Nephron progenitor cell (in vitro differentiated cells): ENCODE measurements around the gene POLDIP2.
A peak's percentile ranks its signal among the peaks of the same experiment; 100 is the strongest.

ENCODE experiments used
- DNase-seq: peaks from one replicate; pipeline ENCODE4 v3.0.0; 2021
- H3K27ac Mint-ChIP-seq: 2 replicates; pipeline ENCODE4 v1.8.0; 2021; ENCODE audit warnings: mild to moderate bottlenecking, moderate library complexity, mixed read lengths
- H3K27me3 Mint-ChIP-seq: 2 replicates; pipeline ENCODE4 v1.8.0; 2021; ENCODE audit warnings: mild to moderate bottlenecking, low read depth, mixed read lengths; ENCODE audit not compliant: poor library complexity
- H3K36me3 Mint-ChIP-seq: 2 replicates; pipeline ENCODE4 v1.8.0; 2021; ENCODE audit warnings: low read depth, mixed read lengths
- H3K4me1 Mint-ChIP-seq: 2 replicates; pipeline ENCODE4 v1.8.0; 2021; ENCODE audit warnings: mixed read lengths
- H3K4me3 Mint-ChIP-seq: 2 replicates; pipeline ENCODE4 v1.8.0; 2021; ENCODE audit warnings: mild to moderate bottlenecking, moderate library complexity, mixed read lengths
- H3K9me3 Mint-ChIP-seq: 2 replicates; pipeline ENCODE4 v1.8.0; 2021; ENCODE audit warnings: mild to moderate bottlenecking, moderate library complexity, mixed read lengths
- TF ChIP-seq, protein P1 (sequence below): fragments of 200-600 bp; sonication (generic); IDR thresholded peaks from 2 replicates; pipeline ENCODE4 v1.5.0; 2021; ENCODE audit warnings: antibody characterized with exemption

Gene POLDIP2

DNA sequence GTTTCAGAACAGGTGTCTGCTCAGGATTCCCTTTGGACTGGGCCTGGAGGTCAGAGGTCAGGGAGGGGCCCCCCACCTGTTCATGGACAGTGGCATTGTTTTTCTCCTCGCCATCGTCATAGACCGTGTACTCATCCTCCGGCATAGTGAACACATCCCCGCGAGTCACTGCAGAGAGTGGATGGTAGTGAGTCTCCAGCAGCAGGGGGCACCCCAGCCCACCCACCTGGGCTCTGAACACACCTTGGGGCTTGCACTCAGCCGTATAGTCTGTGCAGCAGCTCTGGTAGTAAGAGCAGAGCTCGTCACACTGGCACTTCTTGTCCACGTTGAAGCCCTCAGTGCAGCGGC is 12.3 kb upstream of the POLDIP2 start:
- Mint-ChIP-seq H3K27ac (peak overlapping the region; percentile 83), H3K27me3 (peaks cover 33% of the 10 kb centered on the region), H3K9me3 (no peaks in the 10 kb centered on the region), H3K36me3 (no peaks in the 10 kb centered on the region), H3K4me3 (no peak overlapping the region), H3K4me1 (peaks cover 36% of the 10 kb centered on the region)
- no peak for DNase-seq
- TF ChIP-seq, protein P1, sequence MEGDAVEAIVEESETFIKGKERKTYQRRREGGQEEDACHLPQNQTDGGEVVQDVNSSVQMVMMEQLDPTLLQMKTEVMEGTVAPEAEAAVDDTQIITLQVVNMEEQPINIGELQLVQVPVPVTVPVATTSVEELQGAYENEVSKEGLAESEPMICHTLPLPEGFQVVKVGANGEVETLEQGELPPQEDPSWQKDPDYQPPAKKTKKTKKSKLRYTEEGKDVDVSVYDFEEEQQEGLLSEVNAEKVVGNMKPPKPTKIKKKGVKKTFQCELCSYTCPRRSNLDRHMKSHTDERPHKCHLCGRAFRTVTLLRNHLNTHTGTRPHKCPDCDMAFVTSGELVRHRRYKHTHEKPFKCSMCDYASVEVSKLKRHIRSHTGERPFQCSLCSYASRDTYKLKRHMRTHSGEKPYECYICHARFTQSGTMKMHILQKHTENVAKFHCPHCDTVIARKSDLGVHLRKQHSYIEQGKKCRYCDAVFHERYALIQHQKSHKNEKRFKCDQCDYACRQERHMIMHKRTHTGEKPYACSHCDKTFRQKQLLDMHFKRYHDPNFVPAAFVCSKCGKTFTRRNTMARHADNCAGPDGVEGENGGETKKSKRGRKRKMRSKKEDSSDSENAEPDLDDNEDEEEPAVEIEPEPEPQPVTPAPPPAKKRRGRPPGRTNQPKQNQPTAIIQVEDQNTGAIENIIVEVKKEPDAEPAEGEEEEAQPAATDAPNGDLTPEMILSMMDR, result no peak

- Mint-ChIP-seq H3K4me3 (no peak overlapping the region), H3K27me3 (peaks cover 33% of the 10 kb centered on the region), H3K36me3 (no peaks in the 10 kb centered on the region), H3K27ac (no peak overlapping the region), H3K9me3 (no peaks in the 10 kb centered on the region), H3K4me1 (peaks cover 36% of the 10 kb centered on the region)
- DNase-seq, result no peak
- TF ChIP-seq, protein P1, result no peak
Observed at GRCh38 chr17:28368915-28369683, 11.8 kb upstream of the POLDIP2 start.

- TF ChIP-seq, protein P1, result no peak
- H3K4me3 Mint-ChIP-seq, result no peak overlapping the region
- H3K9me3 Mint-ChIP-seq, result no peaks in the 10 kb centered on the region
- H3K36me3 Mint-ChIP-seq, result peaks cover 4% of the 10 kb centered on the region
- peaks cover 32% of the 10 kb centered on the region for H3K4me1 Mint-ChIP-seq
- peaks cover 26% of the 10 kb centered on the region for H3K27me3 Mint-ChIP-seq
- no peak for DNase-seq
- H3K27ac Mint-ChIP-seq, result no peak overlapping the region
Observed at GRCh38 chr17:28368306-28368831, 11.0 kb upstream of the POLDIP2 start.

DNA sequence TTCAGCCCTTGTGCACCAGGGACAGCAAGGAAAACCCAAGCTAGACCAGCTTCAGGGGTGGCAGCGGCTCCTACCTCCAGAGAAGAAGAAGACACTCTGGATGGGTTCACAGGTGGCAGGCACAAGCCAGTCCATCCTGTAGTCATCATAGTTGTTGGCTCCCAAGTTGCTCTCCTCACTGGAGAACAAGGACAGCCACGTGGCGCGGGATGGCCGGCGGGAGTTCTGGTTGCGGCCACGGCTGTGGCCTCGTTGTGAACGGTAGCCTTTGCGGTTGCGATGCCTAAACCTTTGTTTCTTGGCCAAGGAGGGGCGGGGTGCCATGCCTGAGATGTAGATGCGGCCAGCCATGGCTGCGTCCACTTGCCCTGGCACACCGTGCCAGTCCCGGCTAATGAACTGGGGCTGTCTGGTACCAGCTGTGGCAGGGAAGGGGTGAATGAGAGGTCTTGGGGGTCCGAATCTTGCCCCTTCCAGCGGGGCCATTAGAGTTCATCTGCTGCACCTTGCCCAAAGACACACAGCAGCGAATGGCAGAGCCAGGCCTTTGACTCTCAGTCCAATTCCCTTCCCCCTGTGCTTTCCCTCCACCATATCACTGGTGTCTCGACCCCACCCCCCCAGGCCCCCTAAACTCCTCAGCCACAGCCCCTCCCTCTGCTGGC is 10.4 kb upstream of the POLDIP2 start:
- TF ChIP-seq, protein P1, result no peak
- Mint-ChIP-seq H3K4me3 (no peak overlapping the region), H3K36me3 (peaks cover 5% of the 10 kb centered on the region), H3K27me3 (peaks cover 20% of the 10 kb centered on the region), H3K4me1 (peaks cover 27% of the 10 kb centered on the region), H3K27ac (no peak overlapping the region), H3K9me3 (no peaks in the 10 kb centered on the region)
- no peak for DNase-seq

DNA sequence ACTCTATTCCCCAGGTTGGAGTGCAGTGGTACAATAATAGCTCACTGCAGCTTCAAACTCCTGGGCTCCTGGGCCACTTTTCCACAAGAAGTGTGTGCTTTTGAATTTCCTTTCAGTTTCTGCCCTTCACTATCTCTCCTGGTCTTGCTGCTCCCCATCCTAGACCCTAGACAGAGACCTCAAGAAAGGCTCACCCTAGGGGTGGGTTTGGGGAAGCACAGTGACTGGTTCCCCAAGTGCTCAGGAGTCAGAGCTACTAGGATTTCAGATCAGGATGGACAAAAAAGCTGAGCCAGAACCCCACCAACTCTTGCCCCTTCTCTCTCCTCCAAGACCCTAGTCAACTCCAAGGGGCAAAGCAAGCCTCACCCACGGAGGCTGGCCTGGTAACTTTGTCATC is 9.3 kb upstream of the POLDIP2 start:
- TF ChIP-seq, protein P1, result no peak
- no peak for DNase-seq
- no peaks in the 10 kb centered on the region for H3K9me3 Mint-ChIP-seq
- no peak overlapping the region for H3K27ac Mint-ChIP-seq
- peaks cover 12% of the 10 kb centered on the region for H3K27me3 Mint-ChIP-seq
- H3K36me3 Mint-ChIP-seq, result peaks cover 6% of the 10 kb centered on the region
- no peak overlapping the region for H3K4me3 Mint-ChIP-seq
- H3K4me1 Mint-ChIP-seq, result peaks cover 22% of the 10 kb centered on the region
